AG09319 (cell line): ENCODE measurements around the gene CROCC2.

ENCODE experiments used
- DNase-seq: peaks from one replicate; pipeline ENCODE4 v3.0.0-alpha.2; 2010; ENCODE audit warnings: low read depth; ENCODE audit errors: extremely low read depth
- CTCF ChIP-seq: IDR thresholded peaks from 2 replicates; pipeline ENCODE4 v1.5.1; 2011; ENCODE audit warnings: low read depth, mild to moderate bottlenecking, inconsistent platforms, low read length, moderate library complexity

Gene CROCC2

GRCh38 chr2:240981280-240981679, 75.1 kb downstream of the CROCC2 start:
- no peak for DNase-seq
- TF ChIP-seq CTCF, result no peak

- TF ChIP-seq CTCF, result no peak
- no peak for DNase-seq
These were observed 76.0 kb downstream of the CROCC2 start for GRCh38 chr2:240981871-240982800.

GRCh38 chr2:240982821-240983281, 76.7 kb downstream of the CROCC2 start:
- TF ChIP-seq CTCF, result no peak
- no peak for DNase-seq

GRCh38 chr2:240983361-240983995, 77.3 kb downstream of the CROCC2 start:
- TF ChIP-seq CTCF, result no peak
- DNase-seq, result no peak

- DNase-seq, result no peak
- no peak for TF ChIP-seq CTCF
These were observed 77.9 kb downstream of the CROCC2 start for GRCh38 chr2:240983996-240984498.

- no peak for TF ChIP-seq CTCF
- no peak for DNase-seq
These were observed 80.0 kb downstream of the CROCC2 start for GRCh38 chr2:240985881-240986786.
